Ascending aorta (tissue), 2 donors: ENCODE results near the gene PRPSAP2. TPM values are rescaled to one million over a fixed set of nuclear protein-coding genes. Genes with fewer than 3 reads are reported as not detected.

ENCODE experiments used
- DNase-seq, 2 donors: peaks; one replicate each; pipeline ENCODE4 v3.0.0-alpha.2; 2019; ENCODE audit warnings: low spot score in 2 of 2
- H3K27ac ChIP-seq, 2 donors: fragments of 200-600 bp; sonication (generic); one replicate each; pipeline ENCODE4 v1.5.1; 2016 to 2017; ENCODE audit warnings: mild to moderate bottlenecking in 1 of 2
- H3K27me3 ChIP-seq: fragments of 200-600 bp; sonication (generic); one replicate; pipeline ENCODE4 v1.5.1; 2017
- H3K36me3 ChIP-seq, 2 donors: fragments of 200-600 bp; sonication (generic); one replicate each; pipeline ENCODE4 v1.5.1; 2016
- H3K4me1 ChIP-seq, 2 donors: fragments of 200-600 bp; sonication (generic); one replicate each; pipeline ENCODE4 v1.5.1; 2016 to 2017; ENCODE audit warnings: mild to moderate bottlenecking in 1 of 2
- H3K4me3 ChIP-seq, 2 donors: fragments of 200-600 bp; sonication (generic); one replicate each; pipeline ENCODE4 v1.5.1; 2016 to 2017; ENCODE audit warnings: mild to moderate bottlenecking in 1 of 2
- H3K9me3 ChIP-seq, 2 donors: fragments of 200-600 bp; sonication (generic); one replicate each; pipeline ENCODE4 v1.5.1; 2016
- intact Hi-C: fragments of 100-400 bp; cut with DNase I; formaldehyde crosslinking; loops from one replicate; pipeline ENCODE4 v1.15.1; 2023
- total RNA-seq: library from RNA; depleted of rRNA; stranded (reverse); fragments of >200 nt; gene quantifications from one replicate; pipeline ENCODE4 v1.1.0, GENCODE V29; 2016
- TF ChIP-seq, protein P1 (sequence below), 3 experiments: fragments of 200-600 bp in 2 of 3; fragments of 450-650 bp in 1 of 3; sonication (generic) in 2 of 3; IDR thresholded peaks; one replicate each; pipeline ENCODE4 v1.5.1; 2016 to 2019; ENCODE audit warnings: antibody characterized with exemption in 3 of 3, mild to moderate bottlenecking in 1 of 3, moderate library complexity in 1 of 3

Gene PRPSAP2
- total RNA-seq, 1 donor from 2014 or later, result 3.4 TPM

DNA sequence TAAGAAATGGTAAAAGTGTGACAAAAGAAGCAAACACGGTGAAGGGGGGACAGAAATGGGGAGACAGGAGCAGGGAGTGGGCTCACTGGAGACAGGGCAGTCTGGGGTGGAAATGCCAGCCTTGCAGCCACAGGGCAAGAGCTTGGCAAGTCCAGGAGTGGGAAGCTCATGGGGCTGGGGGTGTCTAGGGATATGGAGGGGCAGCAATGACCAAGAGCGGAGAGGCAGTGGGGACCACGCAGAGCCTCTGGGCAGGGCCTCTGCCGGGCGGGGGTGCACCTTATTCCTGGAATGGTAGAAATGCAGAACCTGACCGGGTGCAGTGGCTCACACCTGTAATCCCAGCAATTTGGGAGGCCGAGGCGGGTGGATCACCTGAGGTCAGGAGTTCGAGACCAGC is 106.6 kb downstream of the PRPSAP2 start:
- no peak for DNase-seq
- H3K27ac ChIP-seq, result no peak overlapping the region
- no peak overlapping the region for H3K4me3 ChIP-seq
- H3K9me3 ChIP-seq, result no peaks in the 10 kb centered on the region
- intact Hi-C loops, result loop anchor here (5.0 kb wide), 1 partner anchor 43 kb away; no protein-coding TSS in a partner anchor
- H3K27me3 ChIP-seq, result no peaks in the 10 kb centered on the region
- H3K4me1 ChIP-seq, result peaks cover 0 to 4% of the 10 kb centered on the region in 2 donors
- H3K36me3 ChIP-seq, result no peaks in the 10 kb centered on the region
- TF ChIP-seq, protein P1, sequence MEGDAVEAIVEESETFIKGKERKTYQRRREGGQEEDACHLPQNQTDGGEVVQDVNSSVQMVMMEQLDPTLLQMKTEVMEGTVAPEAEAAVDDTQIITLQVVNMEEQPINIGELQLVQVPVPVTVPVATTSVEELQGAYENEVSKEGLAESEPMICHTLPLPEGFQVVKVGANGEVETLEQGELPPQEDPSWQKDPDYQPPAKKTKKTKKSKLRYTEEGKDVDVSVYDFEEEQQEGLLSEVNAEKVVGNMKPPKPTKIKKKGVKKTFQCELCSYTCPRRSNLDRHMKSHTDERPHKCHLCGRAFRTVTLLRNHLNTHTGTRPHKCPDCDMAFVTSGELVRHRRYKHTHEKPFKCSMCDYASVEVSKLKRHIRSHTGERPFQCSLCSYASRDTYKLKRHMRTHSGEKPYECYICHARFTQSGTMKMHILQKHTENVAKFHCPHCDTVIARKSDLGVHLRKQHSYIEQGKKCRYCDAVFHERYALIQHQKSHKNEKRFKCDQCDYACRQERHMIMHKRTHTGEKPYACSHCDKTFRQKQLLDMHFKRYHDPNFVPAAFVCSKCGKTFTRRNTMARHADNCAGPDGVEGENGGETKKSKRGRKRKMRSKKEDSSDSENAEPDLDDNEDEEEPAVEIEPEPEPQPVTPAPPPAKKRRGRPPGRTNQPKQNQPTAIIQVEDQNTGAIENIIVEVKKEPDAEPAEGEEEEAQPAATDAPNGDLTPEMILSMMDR (IDR thresholded peaks at IDR 0.05), result no peak

GRCh38 chr17:18965530-18966236 is 107.8 kb downstream of the PRPSAP2 start:
- H3K27me3 ChIP-seq, result no peaks in the 10 kb centered on the region
- intact Hi-C loops, result no loop called here
- H3K4me1 ChIP-seq, result peaks cover 0 to 4% of the 10 kb centered on the region in 2 donors
- H3K4me3 ChIP-seq, result no peak overlapping the region
- no peak for DNase-seq
- TF ChIP-seq, protein P1 (IDR thresholded peaks at IDR 0.05), result no peak
- H3K36me3 ChIP-seq, result no peaks in the 10 kb centered on the region
- H3K9me3 ChIP-seq, result no peaks in the 10 kb centered on the region
- no peak overlapping the region for H3K27ac ChIP-seq

- Histone ChIP-seq H3K9me3 (no peaks in the 10 kb centered on the region), H3K36me3 (peaks cover 0 to 6% of the 10 kb centered on the region in 2 donors), H3K27ac (peak overlapping the region in 1 of 2 donors; percentile 11), H3K4me3 (no peak overlapping the region), H3K27me3 (no peaks in the 10 kb centered on the region), H3K4me1 (peaks cover 0 to 4% of the 10 kb centered on the region in 2 donors)
- TF ChIP-seq, protein P1 (IDR thresholded peaks at IDR 0.05), result no peak
- no peak for DNase-seq
- intact Hi-C loops, result no loop called here
Measured at GRCh38 chr17:18966831-18967624, 109.1 kb downstream of the PRPSAP2 start.

- Histone ChIP-seq H3K36me3 (peaks cover 0 to 6% of the 10 kb centered on the region in 2 donors), H3K4me1 (peaks cover 0 to 4% of the 10 kb centered on the region in 2 donors), H3K9me3 (no peaks in the 10 kb centered on the region), H3K4me3 (no peak overlapping the region), H3K27me3 (no peaks in the 10 kb centered on the region), H3K27ac (no peak overlapping the region)
- TF ChIP-seq, protein P1 (IDR thresholded peaks at IDR 0.05), result no peak
- DNase-seq, result no peak
- intact Hi-C loops, result no loop called here
Measured at GRCh38 chr17:18967916-18968315, 110.0 kb downstream of the PRPSAP2 start.

DNA sequence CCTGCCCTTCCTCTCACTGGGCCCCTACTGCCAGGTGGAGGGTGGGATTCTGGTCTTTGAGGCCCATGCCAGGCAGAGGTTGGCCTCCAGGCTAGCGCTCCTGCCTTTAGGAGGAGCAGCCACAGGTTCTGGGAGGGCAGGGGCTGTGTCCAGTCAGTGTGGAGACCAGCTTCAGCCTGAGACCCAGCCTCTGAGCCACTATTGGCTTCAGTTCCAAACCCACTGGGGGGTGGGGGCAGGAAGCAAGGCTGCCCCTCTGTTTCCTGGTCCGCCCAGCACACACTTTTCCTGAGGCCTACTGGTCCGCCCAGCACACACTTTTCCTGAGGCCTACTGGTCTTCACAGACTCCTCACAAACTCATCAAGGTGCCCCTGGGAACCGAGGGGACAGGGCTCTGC is 110.4 kb downstream of the PRPSAP2 start:
- intact Hi-C loops, result no loop called here
- H3K27ac ChIP-seq, result no peak overlapping the region

More for the DNA sequence above, 110.4 kb downstream of the PRPSAP2 start:
- Histone ChIP-seq H3K9me3 (no peaks in the 10 kb centered on the region), H3K27me3 (no peaks in the 10 kb centered on the region), H3K36me3 (peaks cover 0 to 6% of the 10 kb centered on the region in 2 donors), H3K4me1 (peaks cover 0 to 4% of the 10 kb centered on the region in 2 donors), H3K4me3 (no peak overlapping the region)
- DNase-seq, result no peak
- TF ChIP-seq, protein P1 (IDR thresholded peaks at IDR 0.05), result no peak
